Heart right ventricle (tissue), 16 donors: ENCODE data around the gene PER1. TPM values are rescaled to one million over a fixed set of nuclear protein-coding genes. Genes with fewer than 3 reads are reported as not detected.

Source experiments
- ATAC-seq, 8 donors: fragments of 200-7000 bp; cut with Tn5 transposase; one replicate each; pipeline ENCODE4 v1.9.1; 2020; ENCODE audit warnings: mild to moderate bottlenecking in 8 of 8, moderate library complexity in 8 of 8, moderate number of reproducible peaks in 1 of 8
- DNase-seq, 2 donors: peaks; one replicate each; pipeline ENCODE4 v3.0.0-alpha.2; 2020
- H3K27ac ChIP-seq, 10 donors: fragments of 200-600 bp; sonication (generic) in 2 of 10; one replicate each; pipeline versions ENCODE4 v1.5.0 to v1.8.0; 2020 to 2022; ENCODE audit warnings: mild to moderate bottlenecking in 3 of 10
- H3K27me3 ChIP-seq, 7 donors: fragments of 200-600 bp; one replicate each; pipeline ENCODE4 v1.8.0; 2021 to 2022; ENCODE audit warnings: mild to moderate bottlenecking in 2 of 7
- H3K36me3 ChIP-seq, 9 donors: fragments of 200-600 bp; sonication (generic) in 1 of 9; one replicate each; pipeline versions ENCODE4 v1.5.0 to v1.8.0; 2020 to 2022; ENCODE audit warnings: mild to moderate bottlenecking in 2 of 9
- H3K4me1 ChIP-seq, 9 donors: fragments of 200-600 bp; sonication (generic) in 1 of 9; one replicate each; pipeline versions ENCODE4 v1.5.0 to v1.8.0; 2020 to 2022; ENCODE audit warnings: mild to moderate bottlenecking in 4 of 9
- H3K4me3 ChIP-seq, 10 donors: fragments of 200-600 bp; sonication (generic) in 2 of 10; one replicate each; pipeline versions ENCODE4 v1.5.0 to v1.8.0; 2020 to 2022; ENCODE audit warnings: mild to moderate bottlenecking in 7 of 10, moderate library complexity in 2 of 10
- H3K9me3 ChIP-seq, 11 donors: fragments of 200-600 bp in 10 of 11; sonication (generic) in 2 of 11; one replicate each; pipeline versions ENCODE4 v1.5.0 to v1.8.0; 2013 to 2022; ENCODE audit warnings: mild to moderate bottlenecking in 2 of 11, control low read depth in 1 of 11, moderate library complexity in 1 of 11
- CTCF ChIP-seq, 9 donors: fragments of 200-600 bp; sonication (generic) in 2 of 9; IDR thresholded peaks; one replicate each; pipeline versions ENCODE4 v1.5.0 to v1.8.0; 2021 to 2022; ENCODE audit warnings: antibody characterized with exemption in 9 of 9, mild to moderate bottlenecking in 5 of 9, moderate library complexity in 1 of 9
- WGBS, 2 donors: extraction: QIAGEN DNeasy Blood & Tissue Kit; methylation state at CpG; one replicate each; pipeline ENCODE4 v1.1.7; 2013; ENCODE audit warnings: inconsistent platforms in 1 of 2; 5-methylcytosine and 5-hydroxymethylcytosine counted together
- intact Hi-C, 10 donors: fragments of 100-400 bp; cut with DNase I; formaldehyde crosslinking; loops; one replicate each; pipeline versions ENCODE4 v1.11.1 to v1.14.2; 2022
- polyA plus RNA-seq, 2 donors: library from polyadenylated mRNA; stranded (reverse); fragments of 200-250 nt; gene quantifications; one replicate each; pipeline ENCODE4 v1.2.3, GENCODE V29; 2013
- total RNA-seq, 10 donors: library from RNA; stranded (reverse); fragmentation: NEBNext Ultra II Directional in 3 of 10; extraction: Animal tissue kit (Norgen Biotek cat#: 25700) in 3 of 10; gene quantifications; one replicate each; pipeline versions ENCODE4 v1.2.1 to v1.2.4, GENCODE V29; 2021 to 2023
- donor health status: Arrhythmogenic right ventricular cardiomyopathy.
- donor health status: ischemic (EF 13 %, LVEDD 7.1; RV severe dilation, severe dysfunction).
- donor health status: healthy with polysubstance abuse.
- donor health status: DM: no; HTN: yes; CAD: no.
- donor health status: DM: no; HTN: no; CAD: no.
- donor health status: ischemic (EF 25% LVEDD 6.9; RV normal size, moderate dysfunction).
- donor health status: ischemic (EF 25% LVEDD 5.7; RV mildly dilated, moderate dysfunction).
- donor health status: healthy.
- donor health status: DM: yes; HTN: yes; CAD: no.
- donor health status: Ischemic cardiomyopathy.
- donor health status: ischemic (EF 35%, LVEDD 5.7; RV mildly dilated, moderate dysfunction).
- donor health status: nonischemic (EF 11% LVEDD 7.7; RV severe dilation, severe dysfunction).
- donor health status: DM: yes; HTN: yes; CAD: no.
- donor health status: PGD.
- donor health status: ischemic (EF 29% LVEDD 5.4; RV normal size, mild dysfunction).
- donor health status: nonischemic (EF 23%, LVEDD 6.1; RV moderate dilation, normal function).

Gene PER1
- total and polyA plus RNA-seq, 12 donors = 37.4 to 154 (median 115) TPM

- TF ChIP-seq CTCF (IDR thresholded peaks at IDR 0.05) = no peak
Observed at GRCh38 chr17:8167526-8167925, 15.3 kb upstream of the PER1 start.

GRCh38 chr17:8166731-8167130, 14.5 kb upstream of the PER1 start:
- ATAC-seq = no peak
- DNase-seq = no peak
- TF ChIP-seq CTCF (IDR thresholded peaks at IDR 0.05) = no peak
- H3K9me3 ChIP-seq = no peaks in the 10 kb centered on the region
- 95 to 96% methylated on average over 6 of the region's 6 CpGs for WGBS, 2 donors
- H3K27me3 ChIP-seq = no peaks in the 10 kb centered on the region
- peaks cover 17 to 29% (median 25%) of the 10 kb centered on the region in 9 donors for H3K4me1 ChIP-seq
- H3K36me3 ChIP-seq = peaks cover 0 to 3% (median 0%) of the 10 kb centered on the region in 9 donors
- no peak overlapping the region for H3K4me3 ChIP-seq
- H3K27ac ChIP-seq = no peak overlapping the region
- intact Hi-C loops = no loop called here

More at GRCh38 chr17:8167526-8167925, 15.3 kb upstream of the PER1 start:
- DNase-seq (no peak), ATAC-seq (no peak)
- intact Hi-C loops = no loop called here
- Histone ChIP-seq H3K36me3 (no peaks in the 10 kb centered on the region), H3K27me3 (no peaks in the 10 kb centered on the region), H3K4me3 (no peak overlapping the region), H3K4me1 (peaks cover 15 to 26% (median 23%) of the 10 kb centered on the region in 9 donors), H3K9me3 (no peaks in the 10 kb centered on the region), H3K27ac (no peak overlapping the region)
- 83 to 90% methylated on average over 3 of the region's 3 CpGs for WGBS, 2 donors

- H3K27me3 ChIP-seq = no peaks in the 10 kb centered on the region
- DNase-seq (no peak), ATAC-seq (no peak)
- no peaks in the 10 kb centered on the region for H3K9me3 ChIP-seq
- H3K27ac ChIP-seq = peak overlapping the region; percentile 97 to 100 (median 100)
- H3K36me3 ChIP-seq = peaks cover 0 to 20% (median 12%) of the 10 kb centered on the region in 9 donors
- TF ChIP-seq CTCF (IDR thresholded peaks at IDR 0.05) = no peak
- peaks cover 22 to 48% (median 38%) of the 10 kb centered on the region in 9 donors for H3K4me1 ChIP-seq
- peak overlapping the region in 4 of 10 donors; percentile 4 to 99 (median 14) for H3K4me3 ChIP-seq
- WGBS, 2 donors = 63% methylated on average over 6 of the region's 6 CpGs
- intact Hi-C loops = loop anchor here in 4 of 10 donors (1.0 to 5.0 kb wide), 3 partner anchors 9 to 42 kb away; partner anchors contain the start of gene HES7 (in 2 of the 4)
Observed at GRCh38 chr17:8164815-8165131, 12.6 kb upstream of the PER1 start.

GRCh38 chr17:8163978-8164814, 12.0 kb upstream of the PER1 start:
- Histone ChIP-seq H3K9me3 (no peaks in the 10 kb centered on the region), H3K4me3 (peak overlapping the region in 7 of 10 donors; percentile 4 to 99 (median 20)), H3K27me3 (no peaks in the 10 kb centered on the region), H3K4me1 (peaks cover 22 to 53% (median 43%) of the 10 kb centered on the region in 9 donors), H3K27ac (peak overlapping the region; percentile 97 to 100 (median 100)), H3K36me3 (peaks cover 0 to 26% (median 17%) of the 10 kb centered on the region in 9 donors)
- no peak for TF ChIP-seq CTCF (IDR thresholded peaks at IDR 0.05)
- ATAC-seq = peak; percentile 68 to 90 (median 84)
- intact Hi-C loops = loop anchor here in 4 of 10 donors (1.0 to 5.0 kb wide), 3 partner anchors 9 to 42 kb away; partner anchors contain the start of gene HES7 (in 2 of the 4)
- DNase-seq = peak; percentile 82 to 90
- WGBS, 2 donors = 17 to 21% methylated on average over 13 of the region's 13 CpGs
